GM21737 (cell line): ENCODE data around the gene MAN1A1.
A peak's percentile ranks its signal among the peaks of the same experiment; 100 is the strongest.
"Not testable (repeated sequence)": the region's sequence is repeated elsewhere in the genome, so short reads cannot be mapped to it uniquely, and the experiment has no call there.

Experiments used
- ATAC-seq: cut with Tn5 transposase; IDR thresholded peaks from one replicate; pipeline ENCODE4 v1.9.1; 2021; ENCODE audit warnings: mild to moderate bottlenecking, moderate library complexity; ENCODE audit not compliant: unreplicated experiment

MAN1A1 gene

DNA sequence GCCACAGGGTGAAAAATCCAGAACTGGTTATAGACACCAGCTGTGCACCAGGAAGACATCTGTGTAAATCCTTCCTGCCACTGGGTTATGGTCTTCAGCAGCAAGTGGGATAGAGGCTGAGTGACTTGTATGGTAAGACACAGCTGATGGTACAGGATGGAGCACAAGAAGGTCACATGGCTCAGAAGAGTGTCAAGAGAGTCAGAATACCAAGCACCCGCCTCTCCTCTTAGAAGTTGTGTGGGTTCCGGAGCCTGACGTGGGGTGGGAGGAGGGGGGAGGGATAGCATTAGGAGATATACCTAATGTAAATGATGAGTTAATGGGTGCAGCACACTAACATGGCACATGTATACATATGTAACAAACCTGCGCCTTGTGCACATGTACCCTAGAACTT, 193.5 kb downstream of the MAN1A1 start:
- not testable (repeated sequence) for ATAC-seq

DNA sequence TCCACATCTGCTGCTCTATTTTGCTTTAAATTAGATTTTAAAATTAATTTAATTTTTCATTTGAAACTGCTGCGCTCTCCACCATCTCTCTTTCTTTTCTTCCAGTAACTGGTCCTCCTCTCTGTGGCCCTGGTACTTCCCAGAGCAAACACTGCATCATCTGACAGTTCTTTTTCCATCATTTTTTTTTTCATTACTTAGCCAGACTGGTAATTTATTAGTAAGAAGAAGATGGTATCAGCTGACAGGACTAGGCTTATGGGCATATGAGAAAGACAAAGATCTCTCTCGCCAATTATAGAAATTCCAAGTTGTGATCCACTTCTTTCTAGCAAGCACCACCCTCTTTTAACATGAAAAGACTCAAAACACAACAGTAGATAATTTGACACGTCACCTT, 197.4 kb downstream of the MAN1A1 start:
- ATAC-seq = no peak

DNA sequence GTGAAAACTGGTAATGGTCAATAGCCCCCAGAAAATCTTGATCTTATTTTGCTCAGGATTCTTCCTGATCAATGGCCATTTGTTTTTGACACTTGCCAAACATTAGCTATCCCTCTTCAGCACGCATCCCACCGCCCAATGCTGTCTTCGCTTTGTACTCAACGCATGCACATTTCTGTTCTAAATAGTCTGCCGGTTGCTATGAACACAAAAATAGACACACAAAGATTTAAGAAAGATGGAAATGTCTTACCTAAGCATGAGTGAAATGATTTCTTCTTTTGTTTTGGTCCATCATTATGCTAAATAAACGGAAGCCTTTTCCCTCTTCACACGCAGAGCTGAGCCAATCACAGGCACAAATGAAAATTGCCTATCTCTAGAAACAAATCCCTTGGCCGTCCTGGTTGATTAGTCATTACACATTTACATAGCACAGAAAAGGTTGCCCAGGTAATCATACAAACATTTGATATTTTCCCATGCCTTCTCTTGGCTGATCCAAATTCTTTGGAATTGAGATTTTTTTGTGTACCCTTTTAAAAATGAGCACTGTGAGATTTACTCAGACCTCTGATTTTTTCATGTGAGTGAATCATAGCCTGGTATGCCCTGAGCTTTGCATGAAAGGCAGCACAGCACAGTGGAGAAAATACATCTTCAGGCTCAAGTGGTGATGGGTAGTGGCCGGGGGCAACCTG, 200.6 kb downstream of the MAN1A1 start:
- ATAC-seq = no peak

DNA sequence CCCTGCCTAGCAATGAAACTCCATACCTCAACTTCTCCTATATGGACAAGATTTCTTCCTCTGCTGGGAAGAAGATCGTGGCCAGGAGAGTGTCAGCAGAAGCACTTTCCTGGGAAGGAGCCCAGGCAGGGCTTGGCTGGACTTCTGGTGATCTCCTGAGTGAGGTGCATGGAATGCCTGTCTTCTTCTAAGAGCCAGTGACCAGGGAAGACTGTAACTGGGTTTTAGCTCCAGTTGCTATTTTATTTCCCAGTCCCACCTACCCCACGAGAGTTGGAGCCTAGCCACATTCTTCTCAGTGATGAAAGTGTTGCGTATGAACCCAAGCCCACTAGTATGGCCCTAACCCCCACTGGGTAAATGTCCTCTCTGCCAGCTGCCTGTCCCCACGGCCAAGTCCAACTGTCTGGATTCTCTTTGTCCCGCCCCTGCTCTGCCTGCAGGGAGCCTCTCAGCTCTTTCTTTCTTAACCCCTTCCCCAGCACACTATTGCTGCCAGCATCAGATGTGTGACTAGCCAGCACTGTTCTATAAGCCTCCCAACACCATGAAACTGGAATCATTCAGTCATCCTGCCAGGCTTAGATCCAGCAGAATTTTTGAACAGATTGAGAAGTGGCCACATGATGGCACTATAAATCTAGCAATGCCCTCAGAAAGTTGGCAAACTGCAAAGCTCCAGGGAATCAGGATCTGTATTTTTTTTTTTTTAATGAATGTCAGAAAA, 201.3 kb downstream of the MAN1A1 start:
- ATAC-seq = no peak

DNA sequence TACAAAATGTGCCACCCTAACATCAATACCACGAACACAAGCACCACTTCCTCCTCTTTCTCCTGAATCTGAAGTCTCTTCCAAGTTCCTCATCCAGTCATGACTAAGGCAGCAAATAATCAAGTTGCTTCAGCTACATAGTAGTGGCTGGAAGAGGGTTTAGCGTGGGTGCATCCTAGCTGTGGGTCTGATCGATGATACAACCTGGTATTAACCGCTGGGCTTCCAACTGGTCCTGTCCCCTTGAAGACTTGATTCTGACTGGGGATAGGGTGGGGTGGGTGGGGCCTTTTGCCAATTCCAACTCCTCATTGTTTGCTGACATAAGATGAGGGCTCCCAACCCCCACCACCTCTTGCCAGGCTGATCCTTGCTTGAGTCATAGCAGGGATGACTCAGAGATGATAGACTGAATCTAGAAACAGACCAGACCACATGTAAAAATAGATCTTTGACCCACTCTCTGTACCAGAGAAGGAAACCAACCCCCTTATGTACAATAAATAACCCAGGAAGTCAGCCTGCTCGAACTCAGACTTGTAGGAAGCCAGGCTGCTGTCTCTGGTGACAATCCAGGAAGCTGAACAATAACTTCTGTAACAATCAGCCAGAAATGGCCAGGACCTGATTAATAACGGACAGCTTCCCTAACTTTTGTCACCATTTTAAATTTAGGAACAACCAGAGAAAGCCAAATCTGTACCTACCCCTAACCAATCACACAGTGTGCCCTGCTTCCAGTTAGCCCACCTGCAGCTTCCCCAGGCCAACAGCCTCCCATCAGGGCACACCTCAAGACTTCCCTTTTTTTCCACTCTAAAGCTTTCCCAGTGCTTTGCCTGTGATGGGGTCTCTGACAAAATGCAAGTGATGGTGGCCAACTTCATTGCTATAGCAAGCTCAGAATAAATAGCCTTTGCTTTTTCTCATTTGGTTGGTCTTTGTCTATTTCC, 202.2 kb downstream of the MAN1A1 start:
- peak; percentile 96 for ATAC-seq

DNA sequence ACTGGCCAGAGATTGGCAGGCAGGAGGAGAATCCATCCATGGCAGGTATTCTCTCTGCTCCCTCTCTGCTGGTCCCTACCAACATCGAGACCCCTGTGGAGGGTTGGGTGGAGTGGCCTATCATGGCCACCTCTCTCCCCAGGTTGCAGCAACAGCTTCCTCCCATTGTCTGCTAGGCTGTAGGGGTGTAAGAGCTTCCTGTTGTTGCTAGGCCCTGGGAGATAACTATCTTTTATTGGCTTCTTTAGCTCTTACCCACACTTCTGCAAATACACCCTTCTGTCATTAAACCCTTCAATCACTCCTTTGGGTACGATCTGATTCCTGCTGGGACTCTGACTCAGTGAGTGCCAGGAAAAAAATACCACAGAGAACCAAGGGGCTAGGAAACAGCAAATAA, 204.4 kb downstream of the MAN1A1 start:
- no peak for ATAC-seq

DNA sequence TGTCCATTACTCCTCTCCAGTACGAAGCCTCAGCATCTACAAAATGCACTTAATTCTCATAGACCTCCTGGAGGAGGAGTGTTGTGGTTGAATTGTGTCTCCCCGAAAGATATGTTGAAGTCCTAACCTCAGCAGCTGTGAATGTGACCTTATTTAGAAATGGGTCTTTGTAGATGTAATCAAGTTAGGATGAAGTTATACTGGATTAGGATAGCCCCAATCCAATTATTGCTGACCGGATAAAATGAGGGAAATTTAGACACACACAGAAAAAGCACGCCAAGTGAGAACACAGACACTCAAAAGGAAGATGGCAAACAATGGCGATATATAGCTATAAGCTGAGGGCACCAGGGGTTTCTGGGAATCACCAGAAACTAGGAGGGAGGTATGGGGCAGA, 206.9 kb downstream of the MAN1A1 start:
- ATAC-seq = no peak

DNA sequence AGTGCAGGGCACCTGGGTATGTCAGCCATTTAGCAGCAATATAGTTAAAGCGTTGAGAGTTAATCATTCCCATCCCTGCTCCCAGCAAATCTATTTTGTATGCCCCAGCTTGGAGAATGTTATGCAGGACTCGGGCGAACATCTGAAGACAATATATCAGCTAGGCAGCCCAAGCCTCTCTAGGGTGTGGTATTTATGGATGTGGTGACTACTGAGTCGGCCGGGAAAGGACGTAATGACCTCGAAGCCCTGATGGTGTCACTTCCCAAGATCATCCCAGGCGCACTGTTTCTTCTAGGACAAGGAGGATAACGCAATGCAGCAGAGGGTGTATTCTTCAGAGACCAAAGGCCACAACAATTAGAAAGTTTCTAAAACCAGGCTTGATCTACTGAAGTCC, 207.5 kb downstream of the MAN1A1 start:
- no peak for ATAC-seq

DNA sequence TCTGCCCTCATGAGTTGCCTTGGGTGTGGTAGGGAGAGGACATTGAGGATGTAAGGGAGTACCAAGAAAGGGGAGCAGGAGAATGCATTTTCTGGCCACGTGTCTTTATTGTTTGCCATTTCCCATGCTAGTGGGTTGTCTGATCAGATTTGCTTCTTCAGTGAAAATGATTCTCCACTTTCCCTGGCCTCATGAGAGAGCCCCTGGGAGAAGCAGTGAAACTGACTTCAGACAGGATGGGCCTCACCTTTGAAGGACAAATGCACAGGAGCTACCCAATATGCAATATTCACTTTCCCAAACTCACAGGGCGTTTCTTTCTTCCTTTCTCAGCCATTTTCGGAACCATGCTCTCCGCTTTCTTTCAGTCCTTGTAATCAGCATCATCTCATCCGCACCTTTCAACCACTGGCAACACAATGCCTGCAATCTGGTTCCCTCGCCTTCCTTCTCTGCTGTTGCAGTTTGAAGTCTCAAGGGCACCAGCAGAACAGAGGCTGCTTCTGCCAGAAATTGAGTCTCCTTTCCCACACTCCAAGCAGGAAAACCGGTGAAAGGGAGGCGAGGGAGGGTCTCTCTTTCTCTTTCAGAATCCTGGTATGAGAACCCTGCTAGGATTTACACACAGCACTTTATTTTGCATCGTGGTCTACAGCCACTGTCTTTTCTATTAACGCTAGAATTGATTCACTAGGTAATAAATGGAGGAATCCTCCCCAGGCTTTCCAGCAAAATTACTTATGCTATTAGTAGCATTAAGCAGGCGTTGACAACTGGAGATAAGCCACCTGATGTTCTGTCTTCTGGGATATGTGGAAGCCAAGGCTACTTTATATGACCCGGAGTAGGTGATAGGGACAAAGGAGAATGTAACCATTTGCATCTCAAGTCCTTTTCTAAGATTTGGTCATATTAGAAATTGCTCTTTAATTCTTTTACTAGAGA, 209.1 kb downstream of the MAN1A1 start:
- ATAC-seq = no peak

DNA sequence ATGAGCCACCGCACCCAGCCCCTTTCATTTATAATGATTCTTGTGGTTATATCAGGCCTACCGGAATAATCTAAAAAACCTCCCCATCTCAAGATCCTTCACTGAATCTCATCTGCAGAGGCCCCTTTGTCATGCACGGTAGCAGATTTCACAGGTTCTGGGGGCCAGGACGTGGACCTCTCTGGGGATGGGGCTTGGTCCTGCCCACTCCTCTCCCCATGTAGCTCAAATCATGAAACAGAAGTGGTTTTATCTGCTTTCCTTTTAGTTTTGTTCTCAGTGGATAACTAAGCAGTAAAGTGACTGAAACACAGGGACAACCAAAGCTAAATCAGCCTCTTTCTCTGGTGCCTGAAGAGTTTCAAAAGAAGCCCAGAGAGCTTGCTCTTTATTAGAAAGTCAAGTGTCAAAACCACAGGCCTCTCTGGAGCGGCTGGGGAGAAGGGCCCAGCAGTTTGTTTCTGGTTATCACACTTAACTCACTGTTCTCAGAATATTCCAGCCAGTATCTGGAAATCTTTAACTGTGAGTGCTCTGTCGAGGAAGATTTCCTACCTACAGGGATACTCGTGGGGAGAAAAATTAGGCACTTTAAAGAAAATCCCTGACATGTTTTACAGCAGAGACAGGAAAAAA, 210.5 kb downstream of the MAN1A1 start:
- ATAC-seq = no peak

DNA sequence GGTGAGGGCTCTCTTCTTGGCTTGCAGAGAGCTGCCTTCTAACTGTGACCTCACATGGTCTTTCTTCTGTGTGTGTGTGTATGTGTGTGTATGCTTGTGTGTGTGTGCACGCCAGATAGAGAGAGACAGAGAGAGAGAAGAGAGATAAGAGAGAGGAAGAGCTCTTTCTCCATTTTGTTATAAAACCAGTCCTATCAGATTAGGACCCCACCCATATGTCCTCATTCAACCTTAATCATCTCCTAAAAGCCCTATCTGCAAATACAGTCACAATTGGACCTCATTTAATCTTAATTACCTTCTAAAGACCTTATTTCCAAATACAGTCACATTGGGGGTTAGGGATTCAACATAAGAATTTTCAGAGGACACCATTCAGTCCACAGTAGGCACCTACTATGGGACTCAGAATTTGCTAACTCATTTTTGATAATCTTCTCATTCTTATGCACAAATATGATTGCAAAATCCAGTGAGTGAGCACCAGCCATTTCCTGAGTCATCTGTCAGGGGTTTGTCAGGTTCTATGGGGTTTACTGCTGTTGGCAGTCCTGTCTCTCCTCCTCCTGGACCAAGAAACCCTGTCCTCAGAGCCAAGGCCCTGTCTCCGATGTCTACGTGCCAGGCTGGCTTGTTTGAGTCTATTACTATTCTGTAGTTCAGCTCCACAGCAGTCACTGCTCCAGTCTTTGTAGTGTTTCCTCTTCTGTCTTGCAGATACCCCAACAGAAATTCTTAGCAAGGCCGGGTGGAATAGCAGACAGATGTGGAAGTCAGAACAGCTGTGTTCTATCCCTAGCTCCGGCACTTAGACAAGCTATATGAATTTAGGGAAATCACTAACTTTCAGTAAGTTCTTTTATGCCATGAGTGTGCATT, 212.1 kb downstream of the MAN1A1 start:
- no peak for ATAC-seq

DNA sequence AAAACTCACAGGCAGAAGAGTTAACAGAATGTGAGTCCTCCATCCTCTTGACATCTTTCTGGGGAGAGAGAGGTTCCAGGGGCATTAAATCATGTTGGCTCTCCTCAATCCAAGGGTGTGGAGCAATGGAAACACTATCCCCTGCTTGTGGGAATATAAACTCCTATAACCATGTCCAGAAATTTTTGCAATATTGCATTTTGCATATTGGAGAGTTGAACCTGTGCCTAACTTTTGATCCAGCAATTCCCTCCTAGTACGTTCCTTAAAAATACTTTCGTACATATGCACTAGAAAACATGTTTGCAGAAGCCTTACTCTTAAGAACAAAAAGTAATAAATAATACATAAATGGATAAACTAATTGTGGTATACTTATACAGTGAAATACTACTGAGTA, 214.8 kb downstream of the MAN1A1 start:
- ATAC-seq = no peak

DNA sequence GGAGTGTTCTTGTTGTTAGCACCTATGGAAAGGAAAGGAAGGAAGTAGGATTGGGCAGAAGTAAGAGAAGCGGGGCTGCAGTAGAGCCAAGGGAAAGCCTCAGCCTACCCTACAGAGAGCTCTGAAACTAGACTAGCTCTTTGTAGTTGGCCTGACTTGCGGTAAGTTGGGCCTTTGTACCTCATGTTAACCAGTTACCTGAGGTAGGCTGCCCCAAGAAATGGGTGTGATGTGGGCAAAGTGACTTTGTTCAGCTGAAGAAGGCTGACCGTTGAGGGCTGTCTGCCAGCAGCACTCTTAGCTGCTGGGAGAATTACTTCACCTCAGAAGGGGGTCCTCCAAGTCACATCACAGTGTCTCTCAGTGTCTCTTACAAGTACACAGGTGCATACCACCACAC, 216.2 kb downstream of the MAN1A1 start:
- no peak for ATAC-seq

DNA sequence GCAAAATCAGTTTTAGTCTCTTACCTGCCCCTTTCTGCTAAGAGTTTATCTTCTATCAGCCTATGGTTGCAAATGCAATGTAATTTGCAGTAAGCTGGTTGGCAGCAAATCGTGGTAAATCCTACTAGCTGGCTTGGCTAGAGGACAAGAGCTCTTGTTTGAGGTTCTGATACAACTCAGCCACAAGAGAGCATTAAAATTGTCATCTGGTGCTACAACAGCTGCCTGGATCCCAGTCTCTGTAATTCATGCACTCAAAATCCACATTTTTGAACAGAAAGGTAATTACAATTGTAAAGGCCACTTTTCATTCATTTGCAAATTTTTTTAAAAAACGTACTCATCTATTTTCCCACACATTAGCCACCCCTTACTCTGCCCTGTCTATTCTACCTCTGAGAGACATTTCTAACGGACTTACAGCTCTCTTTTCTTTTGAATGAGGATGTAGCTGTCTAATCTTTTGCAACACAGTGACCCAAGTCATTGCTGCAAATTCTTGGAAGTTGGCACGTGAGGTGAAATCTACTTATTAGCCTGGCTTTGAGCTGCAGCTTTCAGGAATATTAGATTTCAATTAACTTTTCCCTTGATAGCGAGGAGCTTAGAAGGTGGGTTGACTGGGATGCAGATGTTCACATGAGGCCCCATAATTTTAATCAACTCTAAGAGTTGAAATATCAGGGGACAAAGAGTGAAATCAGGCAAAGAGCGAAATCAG, 217.1 kb downstream of the MAN1A1 start:
- no peak for ATAC-seq

DNA sequence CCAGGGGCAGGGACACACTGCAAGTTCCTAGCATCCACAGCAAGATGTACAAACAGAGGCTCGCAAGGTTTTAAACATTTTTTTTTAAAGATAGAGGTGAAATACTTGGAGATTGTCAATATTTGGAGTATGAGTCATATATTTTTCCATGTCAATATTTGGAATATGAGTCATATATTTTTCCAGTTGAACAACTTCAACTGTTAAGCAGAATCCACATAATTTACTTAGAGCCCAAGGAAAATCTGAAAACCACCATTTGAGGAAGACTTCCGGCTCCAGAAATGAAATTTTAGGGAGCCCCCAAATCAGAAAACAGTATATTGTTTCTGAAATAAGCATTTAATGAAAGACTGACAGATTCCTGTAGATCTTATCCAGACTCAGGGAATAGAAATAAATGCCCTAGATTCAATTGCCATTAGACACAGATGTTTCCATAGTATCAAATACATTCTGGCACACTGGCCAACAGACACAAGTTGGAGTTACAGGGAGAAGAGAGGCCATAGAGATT, 219.5 kb downstream of the MAN1A1 start:
- ATAC-seq = no peak

DNA sequence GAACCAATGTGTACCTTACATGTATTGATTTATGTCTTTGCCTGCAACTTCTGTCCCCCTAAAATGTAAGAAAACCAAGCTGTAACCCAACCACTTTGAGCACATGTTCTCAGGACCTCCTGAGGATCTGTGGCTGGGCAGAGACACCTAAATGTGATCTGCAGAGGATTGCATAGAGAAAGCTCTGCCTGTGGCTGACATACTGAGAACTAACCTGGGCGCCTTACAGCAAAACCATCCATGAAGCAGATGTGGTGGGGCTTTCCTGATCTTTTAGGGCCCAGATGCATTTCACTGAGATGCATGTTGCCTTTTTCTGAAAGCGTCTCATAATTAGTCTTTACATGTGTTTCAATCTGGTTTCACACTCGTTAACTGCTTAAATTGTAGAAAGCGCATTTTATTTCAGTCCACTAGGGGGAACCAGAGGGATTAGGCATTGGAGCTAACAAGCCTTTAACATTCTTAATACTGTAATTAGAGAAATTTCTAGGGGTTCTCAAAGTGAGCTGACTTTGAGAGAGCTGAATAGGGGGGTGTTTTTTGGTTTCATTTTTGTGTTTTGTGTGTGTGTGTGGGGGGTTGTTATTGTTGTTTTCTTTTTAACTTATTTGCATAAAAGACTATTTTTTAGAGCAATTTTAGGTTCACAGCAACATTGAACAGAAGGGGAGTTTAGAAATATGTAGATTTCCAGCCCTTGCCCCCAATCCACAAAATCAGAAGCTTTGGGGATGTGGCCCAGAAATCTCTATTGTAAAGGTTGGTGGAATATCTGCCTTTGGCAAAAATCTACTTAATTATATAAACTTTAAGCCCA, 220.2 kb downstream of the MAN1A1 start:
- ATAC-seq = peak; percentile 74

DNA sequence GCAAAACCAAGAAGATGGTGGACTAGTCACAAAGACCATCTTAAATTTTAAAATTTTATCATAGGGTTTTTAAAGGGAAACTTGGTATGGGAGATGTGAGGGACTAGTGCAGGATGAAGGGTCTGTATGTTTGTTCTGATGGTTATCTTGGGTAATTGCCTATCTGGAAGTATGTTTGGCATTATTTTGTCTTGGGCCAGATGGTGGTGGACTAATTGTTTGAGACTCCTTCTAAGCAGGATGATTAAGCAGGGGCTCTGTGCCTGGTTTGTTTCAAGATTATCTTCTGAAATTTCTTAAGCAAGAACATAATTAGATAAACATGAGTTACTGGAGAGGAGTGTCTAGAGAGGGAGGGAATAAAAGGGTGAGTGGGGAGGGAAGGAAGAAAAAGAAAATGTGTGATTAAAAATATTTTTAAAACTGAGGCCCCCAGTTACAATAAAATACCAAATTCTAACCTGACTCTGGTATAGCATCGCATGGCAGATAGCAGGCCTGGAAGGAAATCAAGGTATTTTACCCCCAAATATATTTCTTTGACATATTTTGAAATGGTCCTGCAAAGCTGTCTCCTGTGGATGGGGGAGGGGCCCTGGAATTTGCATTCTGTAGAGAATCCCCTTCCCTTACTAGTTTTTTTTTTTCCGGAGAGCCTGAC, 221.2 kb downstream of the MAN1A1 start:
- no peak for ATAC-seq
